HepG2 (cell line): Measurements from ENCODE around the gene LRRC3C. TPM values are rescaled to one million over a fixed set of nuclear protein-coding genes. Genes with fewer than 3 reads are reported as not detected.
A peak's percentile ranks its signal among the peaks of the same experiment; 100 is the strongest.

ENCODE experiments used
- GABPB1 ChIP-seq: IDR thresholded peaks from 2 replicates; pipeline ENCODE4 v1.6.1; 2016; ENCODE audit warnings: mild to moderate bottlenecking, missing genetic modification reagents, moderate library complexity, missing compliant biosample characterization
- KMT2A ChIP-seq: sonication (generic); formaldehyde crosslinking; IDR thresholded peaks from 2 replicates; pipeline ENCODE4 v1.4.0; 2020; ENCODE audit warnings: missing genetic modification reagents
- POLR2AphosphoS5 ChIP-seq: IDR thresholded peaks from 2 replicates; pipeline ENCODE4 v1.6.1; 2012; ENCODE audit warnings: low read depth, low read length
- RFXAP ChIP-seq: sonication (generic); formaldehyde crosslinking; IDR thresholded peaks from 2 replicates; pipeline ENCODE4 v1.4.0; 2020; ENCODE audit warnings: missing genetic modification reagents, borderline replicate concordance
- SRF ChIP-seq: IDR thresholded peaks from 2 replicates; pipeline ENCODE4 v1.6.1; 2011; ENCODE audit warnings: mild to moderate bottlenecking, low read depth, low read length, moderate library complexity
- SUZ12 ChIP-seq: fragments of 150-350 bp; IDR thresholded peaks from 2 replicates; pipeline ENCODE4 v1.6.1; 2014; ENCODE audit warnings: low read depth, low read length
- TEAD3 ChIP-seq: optimal IDR thresholded peaks from 2 replicates; pipeline ENCODE3; 2016; ENCODE audit warnings: borderline replicate concordance
- THYN1 ChIP-seq: sonication (generic); formaldehyde crosslinking; IDR thresholded peaks from 2 replicates; pipeline ENCODE4 v1.8.1; 2023; ENCODE audit warnings: low read depth, mild to moderate bottlenecking, moderate library complexity, missing genetic modification reagents, borderline replicate concordance
- ZBTB39 ChIP-seq: sonication (generic); formaldehyde crosslinking; IDR thresholded peaks from 2 replicates; pipeline ENCODE4 v1.5.0; 2020; ENCODE audit warnings: missing genetic modification reagents
- ZFX ChIP-seq: sonication (generic); formaldehyde crosslinking; IDR thresholded peaks from 2 replicates; pipeline ENCODE4 v1.4.0; 2020; ENCODE audit warnings: mild to moderate bottlenecking, low read depth, missing genetic modification reagents, moderate library complexity
- ZNF143 ChIP-seq: sonication (generic); formaldehyde crosslinking; IDR thresholded peaks from 2 replicates; pipeline ENCODE4 v1.4.0; 2020; ENCODE audit warnings: missing genetic modification reagents
- ZNF225 ChIP-seq: sonication (generic); formaldehyde crosslinking; IDR thresholded peaks from 2 replicates; pipeline ENCODE4 v1.4.0; 2020; ENCODE audit warnings: mild to moderate bottlenecking, missing genetic modification reagents
- ZNF251 ChIP-seq: sonication (generic); formaldehyde crosslinking; IDR thresholded peaks from 2 replicates; pipeline ENCODE4 v1.9.0; 2021; ENCODE audit warnings: mild to moderate bottlenecking, missing genetic modification reagents
- ZNF264 ChIP-seq: sonication (generic); formaldehyde crosslinking; IDR thresholded peaks from 2 replicates; pipeline ENCODE4 v1.4.0; 2020; ENCODE audit warnings: missing genetic modification reagents
- ZNF274 ChIP-seq: sonication (generic); formaldehyde crosslinking; IDR thresholded peaks from 2 replicates; pipeline ENCODE4 v1.5.1; 2020; ENCODE audit warnings: mild to moderate bottlenecking, missing genetic modification reagents
- ZNF326 ChIP-seq: sonication (generic); formaldehyde crosslinking; IDR thresholded peaks from 2 replicates; pipeline ENCODE4 v1.4.0; 2020; ENCODE audit warnings: missing genetic modification reagents, borderline replicate concordance
- ZNF331 ChIP-seq: sonication (generic); formaldehyde crosslinking; IDR thresholded peaks from 2 replicates; pipeline ENCODE4 v1.4.0; 2020; ENCODE audit warnings: missing genetic modification reagents
- ZNF460 ChIP-seq: sonication (generic); formaldehyde crosslinking; IDR thresholded peaks from 2 replicates; pipeline ENCODE4 v1.5.1; 2020; ENCODE audit warnings: missing genetic modification reagents, mild to moderate bottlenecking, borderline replicate concordance
- ZNF574 ChIP-seq: sonication (generic); formaldehyde crosslinking; IDR thresholded peaks from 2 replicates; pipeline ENCODE4 v1.4.0; 2020; ENCODE audit warnings: missing genetic modification reagents
- ZNF605 ChIP-seq: sonication (generic); formaldehyde crosslinking; IDR thresholded peaks from 2 replicates; pipeline ENCODE4 v1.8.0; 2022; ENCODE audit warnings: mild to moderate bottlenecking, missing genetic modification reagents
- ZNF691 ChIP-seq: sonication (generic); formaldehyde crosslinking; IDR thresholded peaks from 2 replicates; pipeline ENCODE4 v1.4.0; 2020; ENCODE audit warnings: missing genetic modification reagents, low read depth, mild to moderate bottlenecking, borderline replicate concordance
- ZNF761 ChIP-seq: sonication (generic); formaldehyde crosslinking; conservative IDR thresholded peaks from 2 replicates; pipeline ENCODE4 v1.4.0; 2020; ENCODE audit warnings: mild to moderate bottlenecking, missing genetic modification reagents
- ZNF800 ChIP-seq: sonication (generic); formaldehyde crosslinking; IDR thresholded peaks from 2 replicates; pipeline ENCODE4 v1.4.0; 2020; ENCODE audit warnings: missing genetic modification reagents
- polyA plus RNA-seq, 8 experiments: library from polyadenylated mRNA; depleted of rRNA in 3 of 8; stranded (reverse) in 7 of 8; unstranded in 1 of 8; fragments of >200 nt; fragmentation: Illumina TruSeq in 4 of 8; extraction: Trizol in 4 of 8; gene quantifications; 2 replicates each; pipeline versions ENCODE4 v1.2.1 to v1.2.3, GENCODE V29; 2011 to 2016; ENCODE audit warnings: low read depth in 4 of 8, missing spikeins in 1 of 8, mixed read lengths in 1 of 8; ENCODE audit not compliant: insufficient read depth in 1 of 8
- total RNA-seq, 5 experiments: library from RNA; depleted of rRNA; stranded (reverse); fragments of >200 nt; fragmentation: Illumina TruSeq; extraction: Trizol; gene quantifications; 2 replicates each; pipeline ENCODE4 v1.2.3, GENCODE V29; 2016; ENCODE audit warnings: low read depth in 1 of 5

Gene LRRC3C
- total and polyA plus RNA-seq, 2 of the 13 experiments (the other 11 are each of a cell fraction or from before 2014, with no cell fraction given): 0.17 TPM; not detected in 1

GRCh38 chr17:39951924-39952679 lies 24.6 kb downstream of the LRRC3C start (continued):
- TF ChIP-seq ZNF574 (peak; percentile 19; the same call in 1 of the 2 replicates), ZNF251 (CRISPR knock-in tag) (no peak), ZFX (CRISPR knock-in tag) (no peak), ZNF331 (CRISPR knock-in tag) (no peak), POLR2AphosphoS5 (no peak), ZNF460 (CRISPR knock-in tag) (no peak), ZNF605 (CRISPR knock-in tag) (no peak), ZNF143 (CRISPR knock-in tag) (no peak), THYN1 (no peak), TEAD3 (CRISPR knock-in tag) (no peak), ZNF274 (CRISPR knock-in tag) (peak; percentile 64; the same call in 1 of the 2 replicates), RFXAP (peak; percentile 40; the same call in 1 of the 2 replicates), ZNF800 (CRISPR knock-in tag) (no peak), ZNF326 (CRISPR knock-in tag) (no peak), ZNF691 (CRISPR knock-in tag) (no peak), ZNF761 (CRISPR knock-in tag) (no peak), KMT2A (no peak), ZBTB39 (CRISPR knock-in tag) (no peak), ZNF264 (no peak), GABPB1 (no peak), ZNF225 (CRISPR knock-in tag) (0 out of 2 replicates have a peak, but pooled peaks have one; percentile 48), SRF (no peak), SUZ12 (no peak)
